HG03064 (cell line): Measurements from ENCODE around the gene CDH24.

Source experiments
- ATAC-seq: cut with Tn5 transposase; IDR thresholded peaks from one replicate; pipeline ENCODE4 v1.9.1; 2021; ENCODE audit warnings: low read depth; ENCODE audit not compliant: unreplicated experiment

The CDH24 gene

DNA sequence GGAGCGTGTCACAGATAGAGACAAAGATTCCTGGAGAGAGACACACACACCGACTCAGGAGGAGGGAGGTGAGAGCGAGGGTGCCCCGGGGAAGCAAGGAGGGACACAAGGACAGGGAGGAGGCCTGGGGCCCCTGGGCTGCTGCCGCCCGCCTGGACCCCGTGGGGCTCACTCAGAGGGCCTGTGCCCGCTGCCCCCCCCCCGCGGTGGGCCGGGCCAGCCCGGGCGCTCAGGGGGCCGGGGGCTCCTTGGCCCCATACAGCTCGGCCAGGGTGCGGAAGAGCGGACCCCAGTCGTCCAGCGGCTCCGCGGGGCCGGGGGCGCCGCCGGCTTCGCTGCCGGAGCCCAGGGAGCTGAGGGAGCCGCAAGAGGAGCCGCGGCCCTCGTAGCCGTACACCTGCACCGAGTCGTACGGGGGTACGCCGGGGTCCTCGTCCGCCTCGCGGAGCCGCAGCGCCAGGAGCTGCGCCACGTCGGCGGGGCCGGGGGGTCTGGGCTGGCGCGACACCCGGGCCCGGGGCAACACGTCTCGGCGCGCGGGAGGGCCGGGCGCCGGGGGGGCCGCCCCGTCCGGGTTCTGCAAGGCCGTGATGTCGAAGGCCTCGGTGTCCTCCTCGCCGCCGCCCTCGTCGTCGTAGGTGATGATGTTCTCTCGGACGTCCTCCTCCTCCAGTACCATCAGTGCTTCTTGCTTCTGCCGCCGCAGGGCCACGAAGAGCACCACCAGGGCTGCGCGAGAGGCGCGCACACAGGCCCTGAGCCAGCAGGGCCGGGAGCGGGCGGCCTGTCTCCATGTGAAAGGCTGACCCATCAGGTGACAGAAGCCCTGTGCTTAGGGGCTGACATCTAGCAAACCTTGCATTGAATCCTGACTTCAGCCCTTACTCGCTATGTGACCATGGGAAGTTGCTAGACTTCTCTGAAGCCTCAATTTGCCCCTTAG lies 9.3 kb downstream of the CDH24 start:
- ATAC-seq = no peak

DNA sequence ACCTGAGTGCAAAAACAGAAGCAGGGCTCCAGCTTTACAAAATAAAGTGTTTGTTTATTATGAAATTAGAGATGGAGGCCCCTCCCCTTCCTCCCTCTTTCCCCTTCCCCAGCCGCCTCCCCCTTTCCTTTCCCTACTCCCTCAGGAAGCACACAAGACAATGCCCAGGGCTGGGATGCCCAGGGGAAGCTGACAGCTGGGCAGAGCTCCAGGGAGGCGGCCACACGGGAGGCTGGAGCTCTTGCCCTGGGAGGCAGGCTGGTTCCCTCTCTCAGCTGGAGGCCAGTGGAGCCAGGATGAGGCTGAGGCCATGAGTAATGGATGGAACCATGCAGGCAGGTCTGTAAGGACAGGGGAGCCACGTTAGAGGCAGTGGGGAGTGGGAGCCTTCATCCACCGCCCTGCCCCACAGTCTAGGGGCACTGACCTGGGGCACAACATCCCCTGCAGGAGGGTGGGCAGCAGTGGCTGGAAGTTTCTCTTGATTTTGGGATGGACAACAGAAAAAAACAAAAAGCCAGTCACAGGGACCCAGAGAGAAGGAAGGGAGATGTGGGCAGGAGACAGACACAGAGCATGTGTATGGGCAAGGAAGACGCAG lies 10.2 kb downstream of the CDH24 start:
- ATAC-seq = no peak

DNA sequence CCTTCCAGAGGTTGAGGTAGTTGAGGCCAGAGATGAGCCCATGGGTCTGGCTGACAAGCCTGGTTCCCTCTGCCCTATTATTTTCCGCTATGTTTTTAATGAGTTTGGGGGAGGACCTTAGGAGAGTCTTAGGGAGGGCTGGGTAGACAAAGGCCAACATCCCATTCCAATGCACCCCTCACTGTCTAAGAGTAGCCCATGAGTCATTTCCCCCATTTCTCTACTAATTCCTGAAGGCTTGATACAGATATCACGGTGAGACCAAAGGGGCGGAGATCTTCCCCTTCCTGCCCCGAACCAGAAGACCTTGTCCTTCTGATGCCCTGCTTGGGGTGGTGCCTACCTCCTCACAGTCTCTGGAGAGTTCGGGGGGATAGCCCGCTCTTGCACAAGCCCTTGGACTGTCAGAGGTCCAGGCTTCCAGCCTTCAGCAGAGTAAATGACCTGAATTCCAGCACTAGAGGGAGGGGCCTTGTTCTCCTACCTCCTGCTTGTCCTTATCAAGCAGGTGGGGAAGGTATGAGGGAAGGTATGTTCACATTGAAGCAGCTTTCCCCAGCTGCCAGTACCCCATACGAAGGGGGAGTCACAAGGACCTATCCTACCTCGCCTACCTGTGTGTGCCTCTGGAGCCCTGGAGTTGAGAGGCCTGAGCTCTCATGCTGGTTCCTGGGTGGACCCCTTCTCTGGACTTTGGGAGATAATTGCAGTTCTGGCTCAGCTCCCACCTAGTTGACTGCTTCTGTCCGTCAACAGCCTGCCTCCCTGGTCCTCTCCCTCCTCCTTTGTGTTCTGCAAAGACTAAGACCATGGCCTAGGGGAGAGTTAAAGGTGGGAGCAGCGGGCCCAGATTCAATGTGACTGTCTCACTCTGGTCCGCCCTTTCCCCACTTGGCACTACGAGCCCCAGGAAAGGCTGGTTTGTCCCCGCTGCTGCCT lies 11.6 kb downstream of the CDH24 start:
- ATAC-seq = no peak

DNA sequence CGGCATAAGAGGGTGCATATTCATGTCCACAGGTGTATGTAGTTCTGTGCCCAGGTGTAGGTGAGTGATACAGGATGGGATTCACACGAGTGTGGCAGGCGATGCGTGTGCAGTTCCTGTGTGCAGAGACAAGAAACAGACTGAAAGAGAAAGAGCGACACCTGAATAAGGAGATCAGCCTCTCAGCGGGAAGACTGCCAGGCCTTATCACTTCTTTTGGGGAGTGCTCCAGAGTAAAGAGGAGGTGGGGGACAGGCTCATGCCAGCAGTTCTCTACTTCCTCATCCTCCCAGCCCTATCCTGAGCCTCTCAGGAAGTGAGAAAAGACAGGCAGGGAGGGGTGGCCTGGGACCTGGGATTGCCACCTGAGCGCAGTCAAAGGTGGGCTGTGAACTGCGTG lies 12.5 kb downstream of the CDH24 start:
- ATAC-seq = no peak

DNA sequence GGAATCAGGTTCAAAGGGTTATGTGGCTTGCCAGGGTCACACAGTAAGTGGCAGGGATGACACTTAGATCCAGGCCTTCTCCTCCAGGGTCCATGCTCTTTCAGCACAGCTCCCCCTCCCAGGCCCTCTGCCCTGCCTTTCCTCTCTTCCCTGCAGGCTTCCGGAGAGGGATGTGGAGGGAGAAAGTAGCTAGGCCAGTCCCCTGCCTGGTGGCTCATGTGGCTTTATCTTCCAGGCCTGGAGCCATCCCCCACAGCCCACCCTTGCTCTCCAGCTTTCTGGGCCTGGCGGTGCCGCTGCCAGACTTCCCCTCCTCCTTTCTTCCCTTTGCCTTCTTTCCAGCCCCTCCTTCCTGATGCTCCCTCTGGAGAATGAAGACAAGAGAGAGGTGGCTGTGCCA lies 13.6 kb downstream of the CDH24 start:
- ATAC-seq = no peak

DNA sequence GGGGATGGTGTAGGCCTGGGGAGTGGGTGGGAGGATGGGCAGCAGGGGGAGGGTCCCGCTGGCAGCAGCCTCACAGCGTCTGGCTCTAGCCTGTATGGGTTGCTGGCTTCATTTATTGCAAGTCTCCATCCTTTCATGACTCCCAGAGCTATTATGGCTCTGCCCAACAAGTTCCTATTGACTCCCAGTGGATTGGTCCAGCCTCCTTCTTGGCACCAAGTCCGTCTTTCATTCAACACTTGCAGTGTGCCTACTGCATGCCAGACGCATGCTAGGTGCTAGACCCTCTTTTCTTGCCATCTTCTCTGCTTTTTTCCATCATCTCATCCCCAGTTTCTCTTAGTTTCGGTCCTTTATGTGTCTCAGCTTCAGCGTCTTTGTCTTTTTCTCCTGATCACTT lies 14.2 kb downstream of the CDH24 start:
- no peak for ATAC-seq

DNA sequence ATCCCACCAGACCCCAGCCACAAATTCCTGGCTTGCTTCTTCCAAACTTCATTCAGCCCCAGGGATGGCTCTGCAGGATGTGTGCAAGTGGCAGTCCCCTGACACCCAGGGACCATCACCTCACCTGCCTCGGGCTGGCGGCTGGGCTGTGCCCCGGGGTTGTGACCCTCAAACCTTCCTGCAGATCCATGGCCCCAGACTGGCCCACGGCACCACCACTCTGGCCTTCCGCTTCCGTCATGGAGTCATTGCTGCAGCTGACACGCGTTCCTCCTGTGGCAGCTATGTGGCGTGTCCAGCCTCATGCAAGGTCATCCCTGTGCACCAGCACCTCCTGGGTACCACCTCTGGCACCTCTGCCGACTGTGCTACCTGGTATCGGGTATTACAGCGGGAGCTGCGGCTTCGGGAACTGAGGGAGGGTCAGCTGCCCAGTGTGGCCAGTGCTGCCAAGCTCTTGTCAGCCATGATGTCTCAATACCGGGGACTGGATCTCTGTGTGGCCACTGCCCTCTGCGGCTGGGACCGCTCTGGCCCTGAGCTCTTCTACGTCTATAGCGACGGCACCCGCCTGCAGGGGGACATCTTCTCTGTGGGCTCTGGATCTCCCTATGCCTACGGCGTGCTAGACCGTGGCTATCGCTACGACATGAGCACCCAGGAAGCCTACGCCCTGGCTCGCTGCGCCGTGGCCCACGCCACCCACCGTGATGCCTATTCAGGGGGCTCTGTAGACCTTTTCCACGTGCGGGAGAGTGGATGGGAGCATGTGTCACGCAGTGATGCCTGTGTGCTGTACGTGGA lies 15.0 kb downstream of the CDH24 start, which contains the start of gene PSMB11:
TSS of gene PSMB11 (plus strand) at position 51 of the 804 bp plus-strand sequence. CDS start at position 65, 14 bp downstream.
- no peak for ATAC-seq

DNA sequence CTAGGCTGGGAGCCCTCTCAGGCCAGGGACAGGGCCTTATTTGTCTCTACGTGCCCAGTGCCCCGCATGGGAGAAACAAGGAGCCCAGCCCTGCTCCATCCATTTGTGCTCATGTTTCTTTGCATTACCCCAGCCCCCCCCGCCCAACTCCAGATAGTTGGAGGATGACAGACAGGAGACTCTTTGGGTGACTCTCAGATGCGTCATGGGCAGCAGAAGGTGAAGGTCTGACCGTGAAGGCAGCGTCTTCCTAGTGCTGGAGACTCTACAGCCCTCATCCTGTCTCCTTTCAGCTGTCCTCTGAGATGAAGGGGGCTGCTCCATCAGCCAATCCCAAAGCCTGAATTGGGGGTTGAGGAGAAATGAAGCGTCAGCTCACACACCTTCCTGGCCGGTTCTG lies 15.6 kb downstream of the CDH24 start:
- ATAC-seq = no peak

DNA sequence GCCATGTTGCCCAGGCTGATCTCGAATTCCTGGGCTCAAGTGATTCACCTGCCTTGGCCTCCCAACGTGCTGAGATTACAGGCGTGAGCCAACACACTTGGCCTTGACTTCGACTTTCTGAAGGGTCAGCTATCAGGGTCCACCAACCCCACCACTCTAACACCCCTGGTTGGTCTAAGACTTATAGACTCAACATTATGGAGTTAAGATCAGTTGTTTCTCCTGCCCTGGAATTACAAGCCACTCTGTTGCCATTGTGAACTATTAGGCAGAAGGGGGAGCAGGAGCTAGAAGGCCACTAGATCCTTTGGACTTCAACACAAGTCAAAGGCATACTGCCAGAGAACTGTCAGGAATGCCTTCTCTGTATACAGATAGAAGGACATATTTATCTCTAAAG lies 17.2 kb downstream of the CDH24 start:
- no peak for ATAC-seq

DNA sequence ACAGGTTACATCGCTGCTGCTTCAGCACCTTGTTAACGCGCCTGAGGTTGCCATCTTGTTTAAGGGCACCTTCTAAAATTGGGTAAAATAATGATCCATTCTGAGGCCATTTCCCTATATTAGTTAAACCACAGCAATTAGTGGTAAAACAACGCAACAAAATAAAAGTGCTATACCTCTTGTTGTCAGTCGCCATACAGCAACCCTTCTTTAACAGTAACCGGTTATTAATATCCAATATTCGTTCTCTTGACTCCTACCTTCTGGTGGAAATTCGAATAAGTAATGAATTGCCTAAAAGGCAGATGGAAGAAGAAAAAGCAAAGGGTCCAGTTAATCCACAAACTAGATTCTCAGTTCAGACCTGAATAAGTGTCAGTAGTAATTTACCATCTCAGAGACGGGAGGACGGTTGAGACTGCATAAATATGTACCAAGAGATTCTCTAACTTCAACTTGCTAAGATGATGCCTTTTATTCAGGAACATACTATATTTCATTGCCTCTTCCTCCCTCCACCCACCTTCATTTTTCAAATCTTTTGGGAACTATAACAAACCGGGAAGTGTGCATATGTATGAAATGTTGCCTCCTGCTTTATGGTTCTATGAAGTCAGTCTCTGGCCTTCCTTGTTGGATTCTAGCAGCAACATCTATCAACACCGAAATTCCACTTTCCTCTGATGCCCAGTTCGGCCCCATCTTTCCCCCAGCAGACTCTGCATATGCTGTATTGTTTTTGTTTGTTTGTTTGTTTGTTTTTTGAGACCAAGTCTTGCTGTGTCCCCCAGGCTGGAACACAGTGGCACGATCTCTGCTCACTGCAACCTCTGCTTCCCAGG lies 21.8 kb downstream of the CDH24 start:
- no peak for ATAC-seq

DNA sequence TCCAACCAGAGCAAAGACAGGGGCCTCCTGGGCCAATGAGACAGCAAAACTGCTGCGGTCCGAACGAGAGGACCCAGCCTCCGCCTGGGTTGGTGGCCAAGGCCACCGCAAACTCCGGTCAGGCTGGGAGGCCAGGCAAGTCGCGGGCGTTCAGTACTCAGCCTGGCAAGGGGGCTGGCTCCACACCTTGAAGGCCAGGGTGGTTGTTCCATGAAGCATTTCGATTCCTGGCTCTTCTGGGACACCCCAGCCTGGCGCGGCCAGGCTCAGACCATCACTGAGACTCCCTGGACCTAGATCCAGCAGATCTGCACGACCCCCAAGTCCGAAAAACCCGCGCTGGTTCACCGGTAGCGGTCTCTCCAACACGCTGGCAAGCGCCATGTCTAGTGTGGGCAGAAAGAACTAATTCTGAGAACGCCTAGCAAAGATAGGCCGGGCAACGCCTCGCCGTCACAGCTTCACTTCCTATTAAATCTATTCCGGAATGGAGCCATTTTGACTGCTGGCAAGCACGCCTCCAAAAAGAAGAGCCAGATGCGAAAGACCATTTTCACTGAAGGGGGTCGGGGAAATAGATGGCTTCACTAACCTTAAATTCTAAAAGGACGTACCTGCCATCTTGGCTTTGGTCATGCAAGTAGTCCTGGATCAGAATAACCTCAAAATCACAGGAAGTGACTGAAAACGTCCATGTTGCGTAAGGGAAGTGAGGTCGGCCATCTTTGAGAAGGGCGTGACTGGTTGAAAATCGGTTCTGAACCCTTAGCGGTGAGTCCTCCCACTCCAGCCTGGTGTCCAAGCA lies 22.6 kb downstream of the CDH24 start, which contains the start of gene PSMB5:
TSS of gene PSMB5 (minus strand) at position 403 of the 805 bp plus-strand sequence. CDS start at position 384, 19 bp downstream.
- peak; percentile 91 for ATAC-seq

DNA sequence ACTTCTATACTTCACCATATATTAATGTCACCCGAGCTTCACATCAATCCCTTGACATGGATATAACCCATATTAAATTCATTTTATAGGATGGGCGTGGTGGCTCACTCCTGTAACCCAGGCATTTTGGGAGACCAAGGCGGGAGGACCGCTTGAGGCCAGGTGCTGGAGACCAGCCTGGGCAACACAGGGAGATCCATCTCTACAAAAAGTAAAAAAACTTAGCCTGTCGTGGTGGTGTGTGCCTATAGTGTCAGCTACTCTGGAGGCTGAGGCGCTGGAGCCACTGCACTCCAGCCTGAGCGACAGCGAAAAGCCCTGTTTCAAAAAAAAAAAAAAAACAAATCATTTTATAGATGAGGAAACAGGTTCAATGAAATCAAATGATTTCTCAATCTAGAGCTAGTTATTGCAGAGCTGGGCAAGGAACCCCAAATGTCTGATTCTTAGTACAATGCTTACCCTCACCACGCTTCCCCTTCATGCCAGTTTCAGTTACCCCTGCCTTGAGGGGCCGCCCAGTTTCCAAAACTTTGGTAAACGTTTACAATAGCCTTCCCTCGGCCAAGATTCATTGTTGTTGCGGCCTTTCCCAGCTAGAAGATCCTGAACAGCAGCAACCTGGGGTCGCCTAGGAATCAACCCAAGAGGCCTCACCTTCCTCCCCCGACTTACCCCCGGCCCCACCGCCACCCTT lies 23.4 kb downstream of the CDH24 start:
- ATAC-seq = no peak

DNA sequence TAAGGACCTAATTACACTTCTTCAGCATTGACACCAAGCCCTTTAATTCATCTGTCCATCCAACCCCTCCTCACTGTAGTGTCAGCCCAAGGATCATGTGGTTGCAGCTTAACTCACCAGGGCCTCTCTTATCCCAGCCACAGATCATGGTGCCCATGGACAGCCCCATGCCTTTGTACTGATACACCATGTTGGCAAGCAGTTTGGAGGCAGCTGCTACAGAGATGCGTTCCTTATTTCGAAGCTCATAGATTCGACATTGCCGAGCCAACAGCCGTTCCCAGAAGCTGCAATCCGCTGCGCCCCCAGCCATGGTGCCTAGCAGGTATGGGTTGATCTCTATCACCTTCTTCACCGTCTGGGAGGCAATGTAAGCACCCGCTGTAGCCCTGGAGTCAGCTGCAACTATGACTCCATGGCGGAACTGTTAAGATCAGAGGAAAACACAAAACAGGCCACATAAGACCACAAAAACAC lies 24.0 kb downstream of the CDH24 start:
- ATAC-seq = no peak

DNA sequence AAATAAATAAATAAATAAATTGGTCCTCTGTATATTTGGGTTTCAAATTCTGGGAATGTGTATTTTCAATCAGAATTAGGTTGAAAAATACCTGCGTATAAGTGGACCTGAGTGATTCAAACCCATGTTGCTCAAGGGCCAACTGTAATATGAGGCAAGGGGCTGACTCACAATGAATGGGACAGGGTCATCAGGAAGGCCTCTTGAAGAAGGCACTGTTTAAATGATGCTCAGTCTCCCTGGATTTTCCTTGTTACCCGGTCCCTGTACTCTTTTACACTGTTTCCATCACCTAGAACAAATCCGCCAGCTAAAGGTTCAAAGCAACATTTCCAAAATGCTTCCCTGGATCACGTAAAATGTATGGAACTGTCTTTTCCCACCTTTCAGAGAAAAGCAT lies 26.4 kb downstream of the CDH24 start:
- ATAC-seq = no peak

DNA sequence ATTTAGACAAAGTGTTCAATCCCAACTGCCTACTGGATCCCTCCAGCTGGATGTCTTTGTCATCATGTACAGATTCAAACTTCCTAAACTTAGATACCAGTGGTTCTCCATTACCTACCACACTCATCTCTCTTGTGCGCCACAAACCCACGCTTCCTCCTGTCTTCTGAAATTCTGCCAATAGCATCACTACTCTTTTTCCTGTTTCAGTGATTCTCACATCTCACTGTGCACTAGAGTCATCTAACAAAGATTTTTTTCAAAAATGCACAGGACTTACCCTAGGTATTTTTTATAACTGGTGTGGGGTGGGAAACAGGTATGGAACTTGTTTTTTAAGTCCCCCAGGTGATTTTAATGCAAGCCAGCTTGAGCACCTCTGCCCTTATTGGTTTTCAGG lies 28.5 kb downstream of the CDH24 start:
- ATAC-seq = no peak

DNA sequence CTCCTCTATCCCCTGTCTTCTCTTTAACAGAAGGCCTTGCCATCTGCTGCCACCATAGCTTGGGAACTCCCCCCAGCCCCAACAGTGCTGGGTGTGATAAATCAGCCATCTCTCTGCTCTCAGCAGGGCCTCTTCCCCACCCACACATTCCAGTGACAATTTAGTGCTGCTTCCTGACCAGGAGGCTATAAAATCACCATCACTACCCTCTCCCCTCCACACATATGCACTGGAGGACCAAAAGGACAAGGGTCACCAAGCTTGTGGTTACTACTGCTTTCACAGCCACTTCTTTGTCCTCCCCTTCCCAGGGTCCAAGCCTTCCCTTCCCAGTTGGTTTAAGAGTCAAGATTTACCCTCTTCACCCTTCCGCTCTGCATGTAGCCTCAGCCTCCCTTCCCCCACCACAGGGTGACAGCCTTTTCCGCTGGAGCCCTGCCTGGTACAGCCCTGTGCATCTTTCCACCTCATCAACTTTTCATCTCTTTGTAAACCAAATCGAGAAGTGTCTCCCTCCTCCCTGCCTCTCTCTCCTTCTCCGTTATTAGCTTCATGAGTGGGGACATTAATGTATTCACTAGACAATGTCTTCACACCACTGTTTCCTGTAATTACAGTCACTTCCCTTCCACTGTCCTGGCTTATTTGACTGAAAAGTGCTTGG lies 32.0 kb downstream of the CDH24 start:
- ATAC-seq = no peak

DNA sequence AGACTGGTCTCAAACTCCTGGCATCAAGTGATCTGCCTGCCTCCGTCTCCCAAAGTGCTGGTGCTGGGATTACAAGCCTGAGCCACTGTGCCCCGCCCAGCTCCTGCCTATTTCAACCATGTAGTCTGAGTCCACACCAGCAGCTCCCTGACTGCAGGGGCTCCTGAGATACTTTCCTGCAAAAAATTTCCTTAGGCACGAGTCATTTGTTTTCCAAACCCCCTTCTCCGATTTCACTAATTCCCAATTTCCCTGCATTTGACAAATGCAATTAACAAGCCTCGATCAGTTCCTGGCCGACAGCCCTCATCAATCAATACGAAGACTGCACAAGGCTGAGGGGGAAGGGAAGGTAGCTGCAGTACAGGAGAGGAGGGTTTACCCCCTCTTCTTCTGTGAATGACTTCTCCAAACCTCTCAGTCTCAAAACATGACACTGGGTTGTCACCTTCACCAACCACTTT lies 32.7 kb downstream of the CDH24 start:
- no peak for ATAC-seq
